ENCODE data around the gene FBXO21. TPM values are rescaled to one million over a fixed set of nuclear protein-coding genes. Genes with fewer than 3 reads are reported as not detected.
"Not testable (repeated sequence)": the region's sequence is repeated elsewhere in the genome, so short reads cannot be mapped to it uniquely, and the experiment has no call there.

The FBXO21 gene
- total RNA-seq, 2 experiments from 2014 or later, result 34.4 to 60.8 TPM

- Histone ChIP-seq H3K9me2 (ENCODE audit: insufficient read depth, low read length) (no peaks in the 10 kb centered on the region), H3K9me3 (ENCODE audit: low read length) (no peaks in the 10 kb centered on the region), H2AFZ (ENCODE audit: low read length) (no peak overlapping the region), H3K36me3 (ENCODE audit: insufficient read depth, low read length) (no peaks in the 10 kb centered on the region), H3K4me3 (ENCODE audit: low read depth, low read length, poor library complexity, severe bottlenecking) (no peak overlapping the region), H4K20me1 (ENCODE audit: insufficient read depth, low read length) (no peaks in the 10 kb centered on the region), H3K79me2 (ENCODE audit: insufficient read depth, low read depth, low read length) (no peaks in the 10 kb centered on the region), H3K4me1 (ENCODE audit: insufficient read depth, low read length, poor library complexity, severe bottlenecking) (no peaks in the 10 kb centered on the region), H3K27ac (ENCODE audit: low read depth, low read length, poor library complexity, severe bottlenecking) (no peak overlapping the region), H3K4me2 (ENCODE audit: low read length) (no peak overlapping the region)
- no TSS peak for BruUV-seq (replicated peaks)
- ChIA-PET POLR2A (no interaction called here), CTCF (ENCODE audit: unreplicated experiment) (no interaction called here)
- no peak for TF ChIP-seq EZH2phosphoT487 (IDR thresholded peaks at IDR 0.05; ENCODE audit: borderline replicate concordance, low read depth, low read length)
- no peak for TF ChIP-seq CTCF (conservative IDR thresholded peaks at IDR 0.05; ENCODE audit: low read length)
- intact Hi-C loops (cut with micrococcal nuclease; ENCODE audit: unreplicated experiment), result no loop called here
- DNase-seq (ENCODE audit: low spot score), result no peak
Observed at GRCh38 chr12:117202556-117202955, 12.3 kb upstream of the FBXO21 start.

GRCh38 chr12:117202033-117202432, 11.8 kb upstream of the FBXO21 start:
- no peaks in the 10 kb centered on the region for H3K36me3 ChIP-seq (ENCODE audit: insufficient read depth, low read length)
- no peak for DNase-seq (ENCODE audit: low spot score)
- H3K79me2 ChIP-seq (ENCODE audit: insufficient read depth, low read depth, low read length), result no peaks in the 10 kb centered on the region
- no TSS peak for BruUV-seq (replicated peaks)
- H3K4me1 ChIP-seq (ENCODE audit: insufficient read depth, low read length, poor library complexity, severe bottlenecking), result no peaks in the 10 kb centered on the region
- no peaks in the 10 kb centered on the region for H3K9me3 ChIP-seq (ENCODE audit: low read length)
- no peak overlapping the region for H3K4me3 ChIP-seq (ENCODE audit: low read depth, low read length, poor library complexity, severe bottlenecking)
- intact Hi-C loops (cut with micrococcal nuclease; ENCODE audit: unreplicated experiment), result no loop called here
- H3K9me2 ChIP-seq (ENCODE audit: insufficient read depth, low read length), result no peaks in the 10 kb centered on the region
- ChIA-PET CTCF (ENCODE audit: unreplicated experiment) (no interaction called here), POLR2A (no interaction called here)
- no peak overlapping the region for H3K4me2 ChIP-seq (ENCODE audit: low read length)
- no peak overlapping the region for H3K27ac ChIP-seq (ENCODE audit: low read depth, low read length, poor library complexity, severe bottlenecking)
- TF ChIP-seq EZH2phosphoT487 (IDR thresholded peaks at IDR 0.05; ENCODE audit: borderline replicate concordance, low read depth, low read length) (no peak), CTCF (conservative IDR thresholded peaks at IDR 0.05; ENCODE audit: low read length) (no peak)
- no peak overlapping the region for H2AFZ ChIP-seq (ENCODE audit: low read length)
- no peaks in the 10 kb centered on the region for H4K20me1 ChIP-seq (ENCODE audit: insufficient read depth, low read length)

GRCh38 chr12:117199956-117200744, 9.9 kb upstream of the FBXO21 start:
- H3K9me3 ChIP-seq (ENCODE audit: low read length); H3K4me2 ChIP-seq (ENCODE audit: low read length); BruUV-seq (replicated peaks); H3K4me1 ChIP-seq (ENCODE audit: insufficient read depth, low read length, poor library complexity, severe bottlenecking); DNase-seq (ENCODE audit: low spot score); H4K20me1 ChIP-seq (ENCODE audit: insufficient read depth, low read length); CTCF ChIA-PET (ENCODE audit: unreplicated experiment); H3K9me2 ChIP-seq (ENCODE audit: insufficient read depth, low read length); H3K4me3 ChIP-seq (ENCODE audit: low read depth, low read length, poor library complexity, severe bottlenecking); H2AFZ ChIP-seq (ENCODE audit: low read length); H3K27ac ChIP-seq (ENCODE audit: low read depth, low read length, poor library complexity, severe bottlenecking); H3K36me3 ChIP-seq (ENCODE audit: insufficient read depth, low read length); H3K79me2 ChIP-seq (ENCODE audit: insufficient read depth, low read depth, low read length); intact Hi-C loops (cut with micrococcal nuclease; ENCODE audit: unreplicated experiment): not testable (repeated sequence)
- POLR2A ChIA-PET, result interaction anchor here (0.6 to 1.0 kb wide), 2 partner anchors 32 to 863 kb away, joined by 4 read pairs; no protein-coding TSS in a partner anchor

GRCh38 chr12:117196334-117196733, 6.1 kb upstream of the FBXO21 start:
- H3K4me1 ChIP-seq (ENCODE audit: insufficient read depth, low read length, poor library complexity, severe bottlenecking), result not testable (repeated sequence)
- POLR2A ChIA-PET, result interaction anchor here (0.7 kb wide), 1 partner anchor 317 kb away, joined by 4 read pairs; no protein-coding TSS in a partner anchor

GRCh38 chr12:117195027-117195426, 4.8 kb upstream of the FBXO21 start:
- H3K9me3 ChIP-seq (ENCODE audit: low read length); H3K36me3 ChIP-seq (ENCODE audit: insufficient read depth, low read length); H3K79me2 ChIP-seq (ENCODE audit: insufficient read depth, low read depth, low read length); H3K4me1 ChIP-seq (ENCODE audit: insufficient read depth, low read length, poor library complexity, severe bottlenecking); intact Hi-C loops (cut with micrococcal nuclease; ENCODE audit: unreplicated experiment); H2AFZ ChIP-seq (ENCODE audit: low read length); CTCF ChIA-PET (ENCODE audit: unreplicated experiment); DNase-seq (ENCODE audit: low spot score); H3K4me3 ChIP-seq (ENCODE audit: low read depth, low read length, poor library complexity, severe bottlenecking); H3K9me2 ChIP-seq (ENCODE audit: insufficient read depth, low read length); H3K27ac ChIP-seq (ENCODE audit: low read depth, low read length, poor library complexity, severe bottlenecking); BruUV-seq (replicated peaks); H3K4me2 ChIP-seq (ENCODE audit: low read length); H4K20me1 ChIP-seq (ENCODE audit: insufficient read depth, low read length): not testable (repeated sequence)
- POLR2A ChIA-PET, result interaction anchor here (0.7 kb wide), 1 partner anchor 145 kb away, joined by 4 read pairs; no protein-coding TSS in a partner anchor

More at GRCh38 chr12:117196334-117196733, 6.1 kb upstream of the FBXO21 start:
- intact Hi-C loops (cut with micrococcal nuclease; ENCODE audit: unreplicated experiment); CTCF ChIA-PET (ENCODE audit: unreplicated experiment); H3K4me2 ChIP-seq (ENCODE audit: low read length); H3K79me2 ChIP-seq (ENCODE audit: insufficient read depth, low read depth, low read length); H3K9me2 ChIP-seq (ENCODE audit: insufficient read depth, low read length); H3K27ac ChIP-seq (ENCODE audit: low read depth, low read length, poor library complexity, severe bottlenecking); DNase-seq (ENCODE audit: low spot score); BruUV-seq (replicated peaks); H3K9me3 ChIP-seq (ENCODE audit: low read length); H3K4me3 ChIP-seq (ENCODE audit: low read depth, low read length, poor library complexity, severe bottlenecking); H3K36me3 ChIP-seq (ENCODE audit: insufficient read depth, low read length); H2AFZ ChIP-seq (ENCODE audit: low read length); H4K20me1 ChIP-seq (ENCODE audit: insufficient read depth, low read length): not testable (repeated sequence)

All from OCI-LY7 (cell line).